ENCODE measurements around the gene ABCC1.

GRCh38 chr16:15942931-15943690 lies 6.3 kb upstream of the ABCC1 start:
- TF ChIP-seq CTCF (IDR thresholded peaks at IDR 0.05) (no peak), POLR2A (IDR thresholded peaks at IDR 0.05) (no peak)
